LNCaP clone FGC (cell line): ENCODE data around the gene NAT10.

Experiments used
- DNase-seq: peaks from one replicate; pipeline ENCODE4 v3.0.0-alpha.2; 2011; ENCODE audit warnings: low read depth
- H3K4me3 ChIP-seq: 2 replicates; pipeline ENCODE4 v1.5.1; 2011; ENCODE audit warnings: mild to moderate bottlenecking, low read depth, low read length, control low read depth
- CTCF ChIP-seq: IDR thresholded peaks from 2 replicates; pipeline ENCODE4 v1.5.1; 2012; ENCODE audit warnings: mild to moderate bottlenecking; ENCODE audit not compliant: control insufficient read depth, insufficient read depth; ENCODE audit errors: extremely low read depth

Gene NAT10

GRCh38 chr11:34182921-34183685, 77.7 kb downstream of the NAT10 start:
- no peak for TF ChIP-seq CTCF
- DNase-seq, result no peak
- H3K4me3 ChIP-seq, result no peak overlapping the region

- no peak for DNase-seq
- no peak overlapping the region for H3K4me3 ChIP-seq
- no peak for TF ChIP-seq CTCF
Observed at GRCh38 chr11:34183848-34184391, 78.5 kb downstream of the NAT10 start.

- no peak for DNase-seq
Observed at GRCh38 chr11:34184505-34185015, 79.1 kb downstream of the NAT10 start.

GRCh38 chr11:34185926-34186841, 80.8 kb downstream of the NAT10 start:
- no peak overlapping the region for H3K4me3 ChIP-seq
- no peak for TF ChIP-seq CTCF
- DNase-seq, result no peak

More at GRCh38 chr11:34184505-34185015, 79.1 kb downstream of the NAT10 start:
- H3K4me3 ChIP-seq, result no peak overlapping the region
- no peak for TF ChIP-seq CTCF

- H3K4me3 ChIP-seq, result no peak overlapping the region
- no peak for DNase-seq
- TF ChIP-seq CTCF, result no peak
Observed at GRCh38 chr11:34188181-34188580, 82.8 kb downstream of the NAT10 start.

GRCh38 chr11:34189191-34189590, 83.8 kb downstream of the NAT10 start:
- H3K4me3 ChIP-seq, result no peak overlapping the region
- TF ChIP-seq CTCF, result no peak
- DNase-seq, result no peak
